GM12873 (cell line): ENCODE data around the gene ARMC9.

Experiments used
- CTCF ChIP-seq: IDR thresholded peaks from 2 replicates; pipeline ENCODE4 v1.5.1; 2012; ENCODE audit warnings: low read depth, mild to moderate bottlenecking, moderate library complexity, low read length, control low read depth; ENCODE audit not compliant: insufficient read depth; ENCODE audit errors: missing control alignments

Gene ARMC9

GRCh38 chr2:231257763-231258162 is 59.3 kb downstream of the ARMC9 start:
- no peak for TF ChIP-seq CTCF

GRCh38 chr2:231258701-231259100 is 60.3 kb downstream of the ARMC9 start:
- TF ChIP-seq CTCF, result no peak

- no peak for TF ChIP-seq CTCF
Measured at GRCh38 chr2:231259104-231259503, 60.7 kb downstream of the ARMC9 start.

GRCh38 chr2:231260442-231261208 is 62.2 kb downstream of the ARMC9 start:
- TF ChIP-seq CTCF, result no peak

GRCh38 chr2:231263118-231263831 is 64.8 kb downstream of the ARMC9 start:
- no peak for TF ChIP-seq CTCF

GRCh38 chr2:231270221-231271114 is 72.0 kb downstream of the ARMC9 start:
- TF ChIP-seq CTCF, result no peak

- no peak for TF ChIP-seq CTCF
Measured at GRCh38 chr2:231272991-231273390, 74.6 kb downstream of the ARMC9 start.
